HEK293 (cell line): Measurements from ENCODE around the gene ITGA5.
A peak's percentile ranks its signal among the peaks of the same experiment; 100 is the strongest.

Experiments
- GLIS2 ChIP-seq: fragments of 450-650 bp; formaldehyde crosslinking; IDR thresholded peaks from 2 replicates; pipeline ENCODE4 v1.5.1; 2016; ENCODE audit warnings: missing biosample characterization, missing genetic modification characterization
- HOXD13 ChIP-seq: sonication (generic); formaldehyde crosslinking; IDR thresholded peaks from 2 replicates; pipeline ENCODE4 v1.8.0; 2022; ENCODE audit warnings: missing genetic modification reagents, borderline replicate concordance
- IKZF3 ChIP-seq: fragments of 450-650 bp; IDR thresholded peaks from 2 replicates; pipeline ENCODE4 v1.5.0; 2018; ENCODE audit warnings: missing biosample characterization, mild to moderate bottlenecking, missing genetic modification characterization, moderate library complexity
- KLF1 ChIP-seq: fragments of 450-650 bp; formaldehyde crosslinking; IDR thresholded peaks from 2 replicates; pipeline ENCODE4 v1.5.1; 2016; ENCODE audit warnings: missing biosample characterization, missing genetic modification characterization
- KLF10 ChIP-seq: fragments of 450-650 bp; IDR thresholded peaks from 2 replicates; pipeline ENCODE4 v1.5.1; 2018; ENCODE audit warnings: missing biosample characterization, mild to moderate bottlenecking, missing genetic modification characterization
- KLF7 ChIP-seq: fragments of 450-650 bp; formaldehyde crosslinking; IDR thresholded peaks from 2 replicates; pipeline ENCODE4 v1.5.1; 2016; ENCODE audit warnings: missing biosample characterization, missing genetic modification characterization, borderline replicate concordance
- MEIS1 ChIP-seq: sonication (generic); formaldehyde crosslinking; IDR thresholded peaks from 2 replicates; pipeline ENCODE4 v1.8.1; 2022; ENCODE audit warnings: missing genetic modification reagents, mild to moderate bottlenecking, borderline replicate concordance
- OVOL3 ChIP-seq: fragments of 450-650 bp; formaldehyde crosslinking; IDR thresholded peaks from 2 replicates; pipeline ENCODE4 v1.5.1; 2016; ENCODE audit warnings: missing biosample characterization, missing genetic modification characterization
- PRDM4 ChIP-seq: fragments of 450-650 bp; formaldehyde crosslinking; IDR thresholded peaks from 2 replicates; pipeline ENCODE4 v1.5.1; 2017; ENCODE audit warnings: missing biosample characterization, missing genetic modification characterization
- SP2 ChIP-seq: fragments of 450-650 bp; formaldehyde crosslinking; IDR thresholded peaks from 2 replicates; pipeline ENCODE4 v1.5.1; 2016; ENCODE audit warnings: missing biosample characterization, missing genetic modification characterization
- SP3 ChIP-seq: fragments of 450-650 bp; formaldehyde crosslinking; IDR thresholded peaks from 2 replicates; pipeline ENCODE4 v1.5.1; 2016; ENCODE audit warnings: missing biosample characterization, missing genetic modification characterization
- SP7 ChIP-seq: fragments of 450-650 bp; formaldehyde crosslinking; IDR thresholded peaks from 2 replicates; pipeline ENCODE4 v1.5.1; 2016; ENCODE audit warnings: missing biosample characterization, missing genetic modification characterization
- TSHZ1 ChIP-seq: fragments of 450-650 bp; formaldehyde crosslinking; IDR thresholded peaks from 2 replicates; pipeline ENCODE4 v1.5.1; 2016; ENCODE audit warnings: missing biosample characterization, missing genetic modification characterization, borderline replicate concordance
- ZBTB20 ChIP-seq: fragments of 450-650 bp; formaldehyde crosslinking; IDR thresholded peaks from 2 replicates; pipeline ENCODE4 v1.5.1; 2016; ENCODE audit warnings: missing biosample characterization, missing genetic modification characterization
- ZBTB48 ChIP-seq: fragments of 450-650 bp; formaldehyde crosslinking; IDR thresholded peaks from 2 replicates; pipeline ENCODE4 v1.5.1; 2016; ENCODE audit warnings: missing biosample characterization, missing genetic modification characterization
- ZFP37 ChIP-seq: fragments of 450-650 bp; formaldehyde crosslinking; IDR thresholded peaks from 2 replicates; pipeline ENCODE4 v1.5.1; 2016; ENCODE audit warnings: missing biosample characterization, missing genetic modification characterization
- ZFP41 ChIP-seq: fragments of 450-650 bp; formaldehyde crosslinking; IDR thresholded peaks from 2 replicates; pipeline ENCODE4 v1.5.1; 2016; ENCODE audit warnings: missing biosample characterization, missing genetic modification characterization, borderline replicate concordance
- ZNF211 ChIP-seq: fragments of 450-650 bp; formaldehyde crosslinking; IDR thresholded peaks from 2 replicates; pipeline ENCODE4 v1.5.1; 2016; ENCODE audit warnings: low read depth, missing biosample characterization, missing genetic modification characterization
- ZNF248 ChIP-seq: fragments of 450-650 bp; formaldehyde crosslinking; IDR thresholded peaks from 2 replicates; pipeline ENCODE4 v1.5.1; 2017; ENCODE audit warnings: missing biosample characterization, missing genetic modification characterization
- ZNF423 ChIP-seq: fragments of 450-650 bp; formaldehyde crosslinking; IDR thresholded peaks from 2 replicates; pipeline ENCODE4 v1.5.1; 2016; ENCODE audit warnings: missing biosample characterization, missing genetic modification characterization
- ZNF449 ChIP-seq: fragments of 450-650 bp; formaldehyde crosslinking; IDR thresholded peaks from 2 replicates; pipeline ENCODE4 v1.5.1; 2017; ENCODE audit warnings: missing biosample characterization, mild to moderate bottlenecking, missing genetic modification characterization, moderate library complexity
- ZNF513 ChIP-seq: fragments of 450-650 bp; IDR thresholded peaks from 2 replicates; pipeline ENCODE4 v1.5.1; 2018; ENCODE audit warnings: missing biosample characterization, missing genetic modification characterization
- ZNF518A ChIP-seq: fragments of 450-650 bp; formaldehyde crosslinking; conservative IDR thresholded peaks from 2 replicates; pipeline ENCODE4 v1.5.1; 2016; ENCODE audit warnings: low read depth, missing biosample characterization, missing genetic modification characterization
- ZNF610 ChIP-seq: fragments of 450-650 bp; formaldehyde crosslinking; IDR thresholded peaks from 2 replicates; pipeline ENCODE4 v1.5.1; 2016; ENCODE audit warnings: missing biosample characterization, missing genetic modification characterization, borderline replicate concordance
- ZNF658 ChIP-seq: fragments of 450-650 bp; formaldehyde crosslinking; IDR thresholded peaks from 2 replicates; pipeline ENCODE4; 2016; ENCODE audit warnings: missing biosample characterization, missing genetic modification characterization
- ZNF76 ChIP-seq: fragments of 450-650 bp; formaldehyde crosslinking; IDR thresholded peaks from 2 replicates; pipeline ENCODE4; 2016; ENCODE audit warnings: low read depth, missing biosample characterization, missing genetic modification characterization, borderline replicate concordance
- ZSCAN30 ChIP-seq: fragments of 450-650 bp; IDR thresholded peaks from 2 replicates; pipeline ENCODE4 v1.5.1; 2018; ENCODE audit warnings: missing biosample characterization, mild to moderate bottlenecking, missing genetic modification characterization, moderate library complexity

The ITGA5 gene

GRCh38 chr12:54370171-54370730, 48.8 kb downstream of the ITGA5 start (continued):
- 0 out of 2 replicates have a peak, but pooled peaks have one; percentile 42 for TF ChIP-seq SP7
- no peak for TF ChIP-seq ZNF658 (tag by site-specific recombination)
- TF ChIP-seq ZNF610 (tag by site-specific recombination): no peak
- TF ChIP-seq ZNF211: no peak
- TF ChIP-seq ZBTB48 (tag by site-specific recombination): peak; percentile 93
- TF ChIP-seq ZNF449: peak; percentile 82
- peak; percentile 48 for TF ChIP-seq KLF1 (tag by site-specific recombination)
- TF ChIP-seq ZNF518A (tag by site-specific recombination): no peak
- TF ChIP-seq ZBTB20: no peak
- no peak for TF ChIP-seq HOXD13 (CRISPR knock-in tag)
- no peak for TF ChIP-seq KLF7
- TF ChIP-seq TSHZ1: no peak
- peak; percentile 42; the same call in 1 of the 2 replicates for TF ChIP-seq GLIS2
- no peak for TF ChIP-seq OVOL3 (tag by site-specific recombination)
- TF ChIP-seq ZFP37: no peak
- peak; percentile 62 for TF ChIP-seq SP2 (tag by site-specific recombination)
- peak; percentile 74 for TF ChIP-seq ZSCAN30 (tag by site-specific recombination)
- no peak for TF ChIP-seq ZNF76 (tag by site-specific recombination)
- no peak for TF ChIP-seq PRDM4 (tag by site-specific recombination)
- TF ChIP-seq ZNF423: no peak
- TF ChIP-seq ZFP41: no peak
- TF ChIP-seq KLF10 (tag by site-specific recombination): no peak
- no peak for TF ChIP-seq ZNF513 (tag by site-specific recombination)
- peak; percentile 72 for TF ChIP-seq IKZF3 (tag by site-specific recombination)
- TF ChIP-seq ZNF248 (tag by site-specific recombination): no peak
- 0 out of 2 replicates have a peak, but pooled peaks have one; percentile 11 for TF ChIP-seq SP3 (tag by site-specific recombination)
- TF ChIP-seq MEIS1 (CRISPR knock-in tag): no peak
